Cardiac muscle cell (in vitro differentiated cells and primary cell): ENCODE data around the gene FCRL1. TPM values are rescaled to one million over a fixed set of nuclear protein-coding genes. Genes with fewer than 3 reads are reported as not detected.

Experiments used
- DNase-seq, 2 donors: peaks; one replicate each; pipeline versions ENCODE4 v3.0.0 to v3.0.0-alpha.2; 2010 to 2017; ENCODE audit warnings: low read depth in 1 of 2, low spot score in 1 of 2
- H3K27ac ChIP-seq: fragments of 200-600 bp; sonication (generic); 2 replicates; pipeline ENCODE4 v1.5.1; 2016
- H3K27me3 ChIP-seq: fragments of 200-600 bp; sonication (generic); 2 replicates; pipeline ENCODE4 v1.6.0; 2016; ENCODE audit warnings: control low read depth
- H3K36me3 ChIP-seq: fragments of 200-600 bp; sonication (generic); 2 replicates; pipeline ENCODE4 v1.5.1; 2016; ENCODE audit warnings: control low read depth
- H3K4me1 ChIP-seq: fragments of 200-600 bp; sonication (generic); 2 replicates; pipeline ENCODE4 v1.8.1; 2017; ENCODE audit warnings: low read depth, mild to moderate bottlenecking, mixed run types
- H3K4me3 ChIP-seq: fragments of 200-600 bp; sonication (generic); 2 replicates; pipeline ENCODE4 v1.5.1; 2016; ENCODE audit warnings: mild to moderate bottlenecking
- H3K9me3 ChIP-seq: fragments of 200-600 bp; sonication (generic); 2 replicates; pipeline ENCODE4 v1.5.1; 2017; ENCODE audit warnings: low read depth, mild to moderate bottlenecking, control low read depth
- polyA plus RNA-seq: library from polyadenylated mRNA; unstranded; fragments of >200 nt; fragmentation: Nextera tagmentation; extraction: Ambion mirVana; gene quantifications from 2 replicates; pipeline ENCODE4 v1.2.1, GENCODE V29; 2016
- total RNA-seq: library from RNA; depleted of rRNA; stranded (reverse); fragments of >200 nt; gene quantifications from 2 replicates; pipeline ENCODE4 v1.2.3, GENCODE V29; 2016
- TF ChIP-seq, protein P1 (sequence below): IDR thresholded peaks from 2 replicates; pipeline ENCODE4 v1.5.1; 2012; ENCODE audit warnings: low read depth, mild to moderate bottlenecking, low read length

The FCRL1 gene, protein sequence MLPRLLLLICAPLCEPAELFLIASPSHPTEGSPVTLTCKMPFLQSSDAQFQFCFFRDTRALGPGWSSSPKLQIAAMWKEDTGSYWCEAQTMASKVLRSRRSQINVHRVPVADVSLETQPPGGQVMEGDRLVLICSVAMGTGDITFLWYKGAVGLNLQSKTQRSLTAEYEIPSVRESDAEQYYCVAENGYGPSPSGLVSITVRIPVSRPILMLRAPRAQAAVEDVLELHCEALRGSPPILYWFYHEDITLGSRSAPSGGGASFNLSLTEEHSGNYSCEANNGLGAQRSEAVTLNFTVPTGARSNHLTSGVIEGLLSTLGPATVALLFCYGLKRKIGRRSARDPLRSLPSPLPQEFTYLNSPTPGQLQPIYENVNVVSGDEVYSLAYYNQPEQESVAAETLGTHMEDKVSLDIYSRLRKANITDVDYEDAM
- total RNA-seq = not detected in 2 replicates
- not detected in 2 replicates for polyA plus RNA-seq

DNA sequence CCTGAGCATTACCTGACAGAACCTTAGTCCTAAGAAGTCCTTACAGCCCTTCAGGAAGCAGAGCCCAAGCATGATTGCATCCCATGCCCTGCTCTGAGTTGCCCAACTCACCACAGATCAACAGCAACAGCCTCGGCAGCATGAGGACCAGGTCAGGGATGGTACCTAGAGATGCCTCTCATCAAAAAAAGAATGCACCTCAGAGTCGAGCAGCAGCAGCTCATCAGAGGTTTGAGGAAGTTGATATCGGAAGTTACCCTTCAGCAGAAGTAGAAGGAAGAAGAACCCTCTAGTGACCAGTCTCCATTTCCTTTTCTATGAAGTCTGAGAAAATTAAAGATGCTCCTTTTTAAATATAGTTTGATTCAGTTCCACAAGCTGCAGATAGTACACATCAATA lies at the start of gene FCRL1:
Gene FCRL1 (minus strand): TSS at position 225 of the 400 bp plus-strand sequence. CDS start 83 bp downstream, at position 142.
- Histone ChIP-seq H3K36me3 (no peaks in the 10 kb centered on the region), H3K27ac (no peak within 1 kb of the TSS), H3K4me3 (no peak within 1 kb of the TSS), H3K27me3 (no peaks in the 10 kb centered on the region), H3K9me3 (no peaks in the 10 kb centered on the region), H3K4me1 (no peaks in the 10 kb centered on the region)
- TF ChIP-seq, protein P1, sequence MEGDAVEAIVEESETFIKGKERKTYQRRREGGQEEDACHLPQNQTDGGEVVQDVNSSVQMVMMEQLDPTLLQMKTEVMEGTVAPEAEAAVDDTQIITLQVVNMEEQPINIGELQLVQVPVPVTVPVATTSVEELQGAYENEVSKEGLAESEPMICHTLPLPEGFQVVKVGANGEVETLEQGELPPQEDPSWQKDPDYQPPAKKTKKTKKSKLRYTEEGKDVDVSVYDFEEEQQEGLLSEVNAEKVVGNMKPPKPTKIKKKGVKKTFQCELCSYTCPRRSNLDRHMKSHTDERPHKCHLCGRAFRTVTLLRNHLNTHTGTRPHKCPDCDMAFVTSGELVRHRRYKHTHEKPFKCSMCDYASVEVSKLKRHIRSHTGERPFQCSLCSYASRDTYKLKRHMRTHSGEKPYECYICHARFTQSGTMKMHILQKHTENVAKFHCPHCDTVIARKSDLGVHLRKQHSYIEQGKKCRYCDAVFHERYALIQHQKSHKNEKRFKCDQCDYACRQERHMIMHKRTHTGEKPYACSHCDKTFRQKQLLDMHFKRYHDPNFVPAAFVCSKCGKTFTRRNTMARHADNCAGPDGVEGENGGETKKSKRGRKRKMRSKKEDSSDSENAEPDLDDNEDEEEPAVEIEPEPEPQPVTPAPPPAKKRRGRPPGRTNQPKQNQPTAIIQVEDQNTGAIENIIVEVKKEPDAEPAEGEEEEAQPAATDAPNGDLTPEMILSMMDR = no peak
- DNase-seq = no peak

DNA sequence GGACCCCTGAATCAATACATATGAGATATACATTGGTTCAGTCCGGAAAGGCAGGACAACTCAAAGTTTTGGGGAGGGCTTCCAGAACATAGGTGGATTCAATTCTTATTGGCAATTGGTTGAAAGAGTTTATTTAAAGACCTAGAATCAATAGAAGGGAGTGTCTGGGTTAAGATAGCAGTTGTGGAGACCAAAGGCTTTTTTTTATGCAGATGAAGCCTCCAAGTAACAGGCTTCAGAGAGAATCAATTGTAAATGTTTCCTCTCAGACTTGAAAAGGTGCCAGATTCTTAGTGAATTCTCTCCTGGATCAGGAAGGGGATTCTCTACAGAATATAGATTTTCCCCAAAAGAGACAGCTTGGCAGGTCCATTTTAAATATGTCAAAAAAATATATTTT lies 48.7 kb upstream of the FCRL1 start:
- Histone ChIP-seq H3K4me1 (no peaks in the 10 kb centered on the region), H3K9me3 (no peaks in the 10 kb centered on the region), H3K4me3 (no peak overlapping the region), H3K27me3 (no peaks in the 10 kb centered on the region), H3K27ac (no peak overlapping the region), H3K36me3 (no peaks in the 10 kb centered on the region)
- no peak for DNase-seq
- TF ChIP-seq, protein P1 = no peak

DNA sequence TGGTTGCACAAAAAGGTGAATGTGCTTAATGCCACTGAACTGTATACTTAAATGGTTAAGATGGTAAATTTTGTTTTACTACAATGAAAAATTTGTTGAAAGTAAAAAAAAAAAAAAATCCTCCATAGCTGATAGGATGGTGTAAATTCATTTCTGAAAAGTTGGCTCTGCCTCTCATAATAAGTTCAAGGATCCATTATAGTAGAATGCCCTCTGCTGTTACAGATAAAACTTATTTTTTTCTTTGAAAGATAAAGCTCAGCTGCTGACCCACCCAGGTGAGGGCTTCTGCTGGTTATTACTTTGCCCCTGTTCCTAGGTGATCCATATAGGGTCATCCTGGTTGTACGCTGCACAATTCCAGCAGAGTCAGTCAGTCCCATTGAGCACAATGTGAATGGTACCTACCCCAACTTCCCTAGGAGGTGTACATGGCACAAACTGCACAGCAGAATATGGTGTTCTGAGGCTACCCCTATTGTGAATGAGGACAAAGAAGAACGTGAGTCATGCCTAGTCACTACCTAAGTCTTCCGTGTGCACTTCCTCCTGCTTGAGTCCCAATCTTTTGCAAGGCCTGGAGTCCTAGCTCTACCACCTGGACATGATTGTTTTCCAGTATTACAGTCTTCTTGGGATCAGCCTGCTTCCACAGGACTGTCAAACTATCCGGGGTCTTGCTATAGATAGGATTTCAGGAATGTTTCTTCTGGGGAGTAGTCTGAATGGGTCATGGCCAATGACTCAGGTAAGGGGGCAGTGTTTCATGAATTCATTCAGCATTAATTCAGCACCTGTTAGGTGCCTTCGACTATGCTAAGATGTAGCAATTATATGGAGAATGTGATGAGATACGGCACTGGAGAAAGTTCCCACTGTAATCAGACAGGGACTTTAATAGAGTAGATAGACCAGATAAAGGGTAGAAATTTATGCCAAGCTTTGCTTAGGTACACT lies 42.5 kb upstream of the FCRL1 start:
- Histone ChIP-seq H3K4me1 (no peaks in the 10 kb centered on the region), H3K36me3 (no peaks in the 10 kb centered on the region), H3K4me3 (no peak overlapping the region), H3K9me3 (no peaks in the 10 kb centered on the region), H3K27ac (no peak overlapping the region), H3K27me3 (no peaks in the 10 kb centered on the region)
- no peak for DNase-seq
- TF ChIP-seq, protein P1 = no peak

DNA sequence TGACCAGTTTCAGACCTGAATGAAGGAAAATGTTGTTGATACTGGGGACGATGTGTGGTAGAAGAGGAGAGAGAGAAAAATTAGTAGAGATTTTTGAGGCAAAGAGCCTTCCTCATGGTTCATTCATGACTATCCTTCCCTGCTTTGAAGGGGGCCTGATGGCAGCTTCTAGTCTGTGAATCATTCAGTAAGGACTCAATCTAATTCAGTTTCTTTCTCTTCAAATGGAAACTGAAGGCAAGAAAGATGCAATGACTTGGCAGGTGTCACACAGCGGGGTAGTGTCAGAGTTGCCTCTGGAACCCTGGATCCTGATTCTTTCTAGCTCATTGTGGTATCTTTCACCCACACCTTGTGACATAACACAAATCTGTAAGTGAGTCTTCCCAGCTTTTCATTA lies 36.6 kb upstream of the FCRL1 start:
- Histone ChIP-seq H3K36me3 (no peaks in the 10 kb centered on the region), H3K4me3 (no peak overlapping the region), H3K9me3 (no peaks in the 10 kb centered on the region), H3K4me1 (no peaks in the 10 kb centered on the region), H3K27ac (no peak overlapping the region), H3K27me3 (peaks cover 3% of the 10 kb centered on the region)
- DNase-seq = no peak
- TF ChIP-seq, protein P1 = no peak

DNA sequence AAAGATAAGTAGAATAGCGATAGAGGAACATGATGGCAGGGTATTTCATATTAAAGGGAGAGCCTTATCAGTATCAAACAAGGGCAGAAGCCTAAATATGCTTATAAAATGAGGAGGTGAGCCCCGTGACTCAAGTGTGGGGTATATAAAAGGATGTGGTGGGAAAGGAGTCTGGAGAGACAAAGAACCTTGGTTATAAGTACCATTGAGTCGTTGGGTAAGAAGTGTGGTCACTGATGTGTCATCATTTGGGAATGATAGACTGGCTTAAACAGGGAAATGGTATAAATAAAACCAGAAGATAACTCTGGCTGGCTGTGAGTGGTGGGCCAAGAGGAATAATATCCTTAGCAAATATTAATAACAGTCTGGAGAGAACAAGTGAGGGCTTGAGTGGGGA lies 32.6 kb upstream of the FCRL1 start:
- no peaks in the 10 kb centered on the region for H3K9me3 ChIP-seq
- H3K36me3 ChIP-seq = no peaks in the 10 kb centered on the region
- peaks cover 3% of the 10 kb centered on the region for H3K27me3 ChIP-seq
- no peak overlapping the region for H3K4me3 ChIP-seq
- TF ChIP-seq, protein P1 = no peak
- H3K4me1 ChIP-seq = no peaks in the 10 kb centered on the region
- no peak for DNase-seq
- H3K27ac ChIP-seq = no peak overlapping the region
